C4-2B (cell line): ENCODE data around the gene RAG1.

Experiments
- H3K27ac ChIP-seq: fragments of 450-650 bp; 2 replicates; pipeline ENCODE4 v1.5.1; 2017
- ZFX ChIP-seq: fragments of 450-650 bp; IDR thresholded peaks from 2 replicates; pipeline ENCODE4 v1.6.1; 2017
- TF ChIP-seq, protein P1 (sequence below): fragments of 450-650 bp; conservative IDR thresholded peaks from 2 replicates; pipeline ENCODE4 v1.5.1; 2017; ENCODE audit warnings: mild to moderate bottlenecking

RAG1 gene

DNA sequence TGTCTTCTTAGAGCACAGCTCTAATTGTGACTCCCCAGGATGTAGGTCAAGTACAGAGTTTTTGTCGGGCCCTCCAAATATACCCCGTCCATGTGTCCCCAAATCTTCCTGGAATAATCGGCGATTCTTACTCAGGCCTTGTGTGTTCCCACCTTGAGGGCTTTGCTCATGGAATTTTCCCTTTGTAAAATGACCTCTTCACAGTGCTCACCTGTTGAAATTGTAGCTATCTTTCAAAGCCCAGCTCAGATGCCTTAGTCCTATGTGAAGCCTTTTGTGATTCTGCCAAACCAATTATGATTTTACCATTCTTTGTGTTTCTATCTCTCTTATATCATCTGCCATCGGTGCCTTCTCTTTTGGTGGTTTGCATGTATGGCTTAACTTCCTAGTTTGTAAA lies 60.3 kb downstream of the RAG1 start:
- H3K27ac ChIP-seq, result no peak overlapping the region
- TF ChIP-seq, protein P1, sequence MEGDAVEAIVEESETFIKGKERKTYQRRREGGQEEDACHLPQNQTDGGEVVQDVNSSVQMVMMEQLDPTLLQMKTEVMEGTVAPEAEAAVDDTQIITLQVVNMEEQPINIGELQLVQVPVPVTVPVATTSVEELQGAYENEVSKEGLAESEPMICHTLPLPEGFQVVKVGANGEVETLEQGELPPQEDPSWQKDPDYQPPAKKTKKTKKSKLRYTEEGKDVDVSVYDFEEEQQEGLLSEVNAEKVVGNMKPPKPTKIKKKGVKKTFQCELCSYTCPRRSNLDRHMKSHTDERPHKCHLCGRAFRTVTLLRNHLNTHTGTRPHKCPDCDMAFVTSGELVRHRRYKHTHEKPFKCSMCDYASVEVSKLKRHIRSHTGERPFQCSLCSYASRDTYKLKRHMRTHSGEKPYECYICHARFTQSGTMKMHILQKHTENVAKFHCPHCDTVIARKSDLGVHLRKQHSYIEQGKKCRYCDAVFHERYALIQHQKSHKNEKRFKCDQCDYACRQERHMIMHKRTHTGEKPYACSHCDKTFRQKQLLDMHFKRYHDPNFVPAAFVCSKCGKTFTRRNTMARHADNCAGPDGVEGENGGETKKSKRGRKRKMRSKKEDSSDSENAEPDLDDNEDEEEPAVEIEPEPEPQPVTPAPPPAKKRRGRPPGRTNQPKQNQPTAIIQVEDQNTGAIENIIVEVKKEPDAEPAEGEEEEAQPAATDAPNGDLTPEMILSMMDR, result no peak

DNA sequence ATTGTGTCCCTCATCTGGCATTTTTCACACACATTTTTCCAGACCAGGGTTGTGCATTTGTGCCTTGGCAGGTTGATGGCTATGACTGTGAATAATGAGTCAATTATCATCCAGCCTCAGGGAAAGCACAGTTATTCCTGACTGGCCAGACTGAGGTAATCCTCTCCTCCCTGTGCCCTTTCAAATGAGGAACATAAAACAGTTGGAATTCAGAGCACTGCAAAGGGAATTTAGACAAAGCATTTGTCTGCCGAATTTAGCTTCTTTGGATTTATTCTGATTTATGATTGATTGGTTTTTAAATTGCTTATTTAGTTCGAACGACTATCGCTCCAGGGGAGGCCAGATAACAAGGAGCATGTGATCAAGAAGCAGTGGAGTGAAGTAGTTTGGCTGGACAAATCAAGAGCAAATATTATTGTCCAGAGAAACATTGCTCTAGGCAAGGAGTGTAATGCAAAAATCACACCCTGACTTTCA lies 61.0 kb downstream of the RAG1 start:
- TF ChIP-seq, protein P1, result no peak
- TF ChIP-seq ZFX, result no peak
- H3K27ac ChIP-seq, result no peak overlapping the region
